ENCODE data around the gene BSPRY.
A peak's percentile ranks its signal among the peaks of the same experiment; 100 is the strongest.
"Not testable (repeated sequence)": the region's sequence is repeated elsewhere in the genome, so short reads cannot be mapped to it uniquely, and the experiment has no call there.

BSPRY gene

GRCh38 chr9:113395000-113395861 is 45.9 kb downstream of the BSPRY start:
- no peak for DNase-seq

DNA sequence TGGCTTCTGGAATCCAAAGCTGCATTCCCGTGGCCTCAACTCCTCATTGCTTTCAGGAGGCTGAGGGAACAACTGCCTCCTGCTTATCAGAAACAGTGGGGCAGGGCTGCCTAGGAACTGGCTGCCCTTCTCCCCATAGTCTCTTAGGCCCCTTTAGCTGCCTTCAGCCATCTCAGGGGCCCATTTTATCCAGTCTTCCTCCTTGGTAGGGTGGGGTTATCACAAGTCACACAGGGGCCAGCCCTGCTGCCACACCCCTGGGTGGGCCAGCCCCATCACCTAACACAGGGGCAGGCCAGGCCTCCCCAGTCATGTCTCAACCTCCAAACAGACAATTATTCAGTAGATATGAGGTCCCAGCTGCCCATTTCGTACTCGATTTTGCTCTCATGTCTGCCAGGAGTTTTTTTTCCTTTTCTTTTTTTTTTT is 47.9 kb downstream of the BSPRY start:
- no peak for DNase-seq

DNA sequence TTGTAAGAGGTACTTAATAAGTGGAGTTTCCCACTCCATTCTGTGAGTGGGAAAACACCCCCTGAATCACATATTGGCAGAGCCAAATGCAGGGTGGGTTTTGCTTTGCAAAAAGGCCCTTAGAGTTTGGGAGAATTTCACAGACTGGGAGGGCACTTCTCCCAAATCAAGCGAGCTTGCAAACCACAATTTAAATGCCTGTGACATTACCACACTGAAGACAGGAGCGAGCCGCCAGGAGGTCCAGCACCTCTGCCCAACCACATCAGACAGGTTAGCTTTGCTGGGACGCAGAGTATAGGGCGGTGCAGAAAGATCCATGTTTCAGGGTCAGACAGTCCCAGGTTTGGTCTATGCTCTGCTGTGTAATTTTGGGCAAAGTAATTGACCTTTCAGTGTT is 49.5 kb downstream of the BSPRY start:
- DNase-seq, result no peak

GRCh38 chr9:113399646-113400200 is 50.4 kb downstream of the BSPRY start:
- no peak for DNase-seq

DNA sequence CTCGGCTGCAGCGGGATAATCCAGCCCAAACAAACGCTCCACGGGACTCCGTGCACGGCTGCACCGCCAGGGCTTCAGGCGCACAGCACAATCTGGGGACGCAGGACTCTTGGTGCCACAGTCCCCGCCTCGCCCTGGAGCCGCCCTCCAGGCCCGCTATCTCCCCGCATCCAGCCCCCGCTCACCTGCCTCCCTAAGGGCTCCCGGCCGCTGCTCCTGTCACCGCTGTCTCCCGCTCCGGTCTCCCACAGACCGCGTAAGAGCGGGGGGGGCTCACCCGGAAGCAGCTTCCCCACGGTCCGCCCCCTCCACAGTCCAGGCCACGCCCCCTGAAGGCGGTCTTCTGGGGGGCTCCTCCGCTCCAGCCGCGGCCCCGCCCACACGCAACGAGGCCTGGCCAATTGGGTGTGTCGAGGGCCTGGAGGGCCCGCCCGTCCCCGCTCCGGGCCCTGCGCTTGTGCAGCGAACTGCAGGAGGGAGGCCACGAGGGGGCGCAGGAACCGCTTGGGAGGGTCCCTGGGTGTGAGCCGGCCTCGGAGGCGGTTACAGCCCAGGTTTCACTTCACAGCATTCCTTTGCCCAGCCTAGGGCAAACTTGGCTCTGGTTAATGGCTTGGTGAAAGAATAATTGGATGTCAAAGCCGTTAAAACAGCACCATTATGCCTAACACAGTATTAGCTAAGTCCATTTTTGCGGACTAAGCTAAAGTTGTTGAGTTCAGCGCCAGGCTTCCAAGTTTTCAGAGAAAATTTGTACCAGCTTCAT is 51.9 kb downstream of the BSPRY start, which contains the start of gene ALAD:
TSS of gene ALAD (minus strand) at position 258 of the 766 bp plus-strand sequence. CDS start 7,725 bp downstream, outside the sequence.
- peak; percentile 98 for DNase-seq

DNA sequence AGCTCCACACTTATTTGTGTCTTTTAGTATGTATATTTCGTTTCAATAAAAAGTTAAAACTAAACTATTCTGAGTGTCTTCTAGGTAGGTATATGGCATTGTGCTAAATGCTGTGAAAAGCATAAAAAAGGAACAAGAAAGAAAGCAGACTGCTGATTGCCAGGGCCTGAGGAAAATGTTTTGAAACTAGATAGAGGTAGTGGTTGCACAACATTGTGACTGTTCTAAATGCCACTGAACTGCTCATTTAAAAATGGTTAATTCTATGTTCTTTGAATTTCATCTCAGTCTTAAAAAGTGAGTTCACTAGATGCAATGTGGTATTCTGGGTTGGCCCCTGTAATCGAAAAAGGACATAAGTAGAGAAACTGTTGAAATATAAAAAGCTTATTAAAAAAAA is 54.3 kb downstream of the BSPRY start:
- DNase-seq, result no peak

- DNase-seq, result not testable (repeated sequence)
Measured at GRCh38 chr9:113406353-113406752, 57.0 kb downstream of the BSPRY start.

DNA sequence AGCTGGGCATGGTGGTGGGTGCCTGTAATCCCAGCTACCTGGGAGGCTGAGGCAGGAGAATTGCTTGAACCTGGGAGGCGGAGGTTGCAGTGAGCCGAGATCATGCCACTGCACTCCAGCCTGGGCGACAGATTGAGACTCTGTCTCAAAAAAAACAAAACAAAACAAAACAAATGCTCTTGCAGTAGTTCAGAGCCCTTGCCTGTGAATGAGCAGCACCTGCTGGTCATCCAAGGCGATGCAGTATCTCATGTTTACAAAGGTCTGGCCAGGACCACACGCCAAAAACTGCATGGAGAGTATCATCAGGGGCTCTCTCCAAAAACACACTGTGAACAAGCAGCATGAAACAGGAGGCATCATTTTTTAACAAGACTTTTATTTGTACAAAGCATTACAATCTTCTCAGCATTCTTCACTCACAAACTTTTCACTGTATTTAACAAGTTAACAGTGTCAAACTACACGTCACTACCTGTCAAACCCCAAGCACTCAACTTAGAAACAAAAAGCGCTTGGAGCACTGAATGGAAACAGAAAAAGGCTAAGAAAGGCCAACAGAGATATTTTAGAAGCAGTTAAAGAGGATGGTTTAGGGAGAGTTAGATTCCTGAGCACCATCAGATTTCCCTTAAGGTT is 57.7 kb downstream of the BSPRY start:
- DNase-seq, result peak; percentile 65

GRCh38 chr9:113409481-113409880 is 60.1 kb downstream of the BSPRY start:
- DNase-seq, result no peak

GRCh38 chr9:113409883-113410206 is 60.5 kb downstream of the BSPRY start:
- no peak for DNase-seq

GRCh38 chr9:113410207-113410864 is 61.0 kb downstream of the BSPRY start, which contains the start of the genes C9orf43 and POLE3:
Gene C9orf43 (plus strand): TSS chr9:113410747. CDS start chr9:113413494, 2,747 bp downstream.
Gene POLE3 (minus strand): TSS chr9:113410675. CDS start chr9:113410293, 382 bp downstream.
- peak; percentile 92 for DNase-seq

DNA sequence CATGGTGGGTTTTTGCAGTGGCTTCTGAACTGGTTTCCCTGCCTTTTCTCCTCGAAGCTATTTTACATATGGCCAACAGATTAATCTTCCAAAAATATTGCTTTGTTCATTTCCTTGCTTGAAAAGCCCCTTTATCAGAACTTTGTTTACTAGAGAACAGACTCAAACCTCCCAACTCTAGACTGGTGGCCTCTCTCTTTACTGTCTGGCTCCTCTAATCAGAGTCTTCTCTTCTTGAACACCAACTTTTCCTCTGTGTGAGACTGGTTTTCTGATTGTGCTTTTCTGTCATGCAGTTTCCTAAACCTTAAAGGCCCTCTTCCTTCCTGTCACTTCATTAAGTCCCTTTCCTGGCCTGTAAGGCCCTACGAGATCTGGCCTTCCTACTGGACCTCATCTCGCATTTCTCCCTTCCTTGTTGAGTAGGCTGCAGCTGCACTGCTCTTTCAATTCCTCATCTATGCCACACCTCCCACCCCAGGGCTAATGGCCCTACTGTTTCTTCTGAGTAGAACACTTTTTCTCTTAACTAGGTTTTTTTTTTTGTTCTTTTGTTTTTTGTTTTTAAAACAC is 66.9 kb downstream of the BSPRY start:
- DNase-seq, result no peak

DNA sequence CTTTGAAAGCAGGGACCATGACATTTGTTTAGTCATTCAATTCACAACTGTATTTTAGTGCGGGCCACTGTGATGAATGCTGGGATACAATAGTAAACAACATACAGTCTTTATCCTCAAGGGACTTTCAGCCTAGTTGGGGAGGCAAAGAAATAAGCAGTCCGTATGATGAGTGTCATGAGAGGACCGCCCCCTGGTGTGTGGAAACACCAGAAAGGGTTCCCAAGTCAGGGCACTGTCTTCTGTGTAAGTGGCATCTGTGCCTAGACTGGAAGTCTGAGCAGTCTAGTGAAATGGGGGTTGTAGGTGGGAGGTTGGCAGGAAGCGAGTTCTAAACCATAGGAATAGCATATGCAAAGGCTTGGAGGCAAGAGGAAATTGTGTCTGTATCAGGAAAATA is 68.0 kb downstream of the BSPRY start:
- no peak for DNase-seq

Measured in CD4-positive, alpha-beta T cell treated with Interleukin-4 for 4 hours (primary cell).